Measurements from ENCODE around the gene GTF2A1L. TPM values are rescaled to one million over a fixed set of nuclear protein-coding genes. Genes with fewer than 3 reads are reported as not detected.
"Not testable (repeated sequence)": the region's sequence is repeated elsewhere in the genome, so short reads cannot be mapped to it uniquely, and the experiment has no call there.

Gene GTF2A1L
- total and polyA plus RNA-seq, 2 experiments from 2014 or later: 0.65 to 0.94 TPM

DNA sequence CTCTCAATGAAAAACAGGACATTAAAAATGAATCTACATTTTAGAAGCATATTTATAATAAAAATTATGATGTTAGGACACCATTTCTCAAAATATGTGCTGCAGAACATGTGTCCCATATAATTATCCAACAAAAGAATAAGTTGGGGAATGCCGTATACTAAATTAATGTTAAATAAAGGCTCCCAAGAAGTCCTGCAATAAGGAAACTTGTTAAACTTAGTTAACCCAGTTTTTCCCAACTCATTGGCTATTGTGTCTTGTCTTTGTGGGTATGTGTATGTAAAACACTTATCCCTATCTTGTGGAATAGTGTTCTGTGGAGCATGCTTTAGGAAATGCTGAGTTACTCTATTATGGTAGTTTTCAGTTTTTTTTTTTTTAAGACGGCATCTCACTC lies 25.6 kb upstream of the GTF2A1L start:
- H3K9me2 ChIP-seq (ENCODE audit: insufficient read depth): no peaks in the 10 kb centered on the region
- Mint-ChIP-seq H3K27ac (no peak overlapping the region), H3K27me3 (ENCODE audit: insufficient read depth, low read depth, poor library complexity) (peaks cover 2% of the 10 kb centered on the region), H3K9me3 (no peaks in the 10 kb centered on the region), H3K4me3 (no peak overlapping the region), H3K4me1 (peaks cover 2% of the 10 kb centered on the region), H3K36me3 (ENCODE audit: low read depth) (no peaks in the 10 kb centered on the region)
- H3K4me3 ChIP-seq: no peak overlapping the region
- H3K79me2 ChIP-seq (replicated peaks; ENCODE audit: insufficient read depth): no peaks in the 10 kb centered on the region
- no peaks in the 10 kb centered on the region for H4K20me1 ChIP-seq (replicated peaks; ENCODE audit: insufficient read depth)
- H3K36me3 ChIP-seq (ENCODE audit: insufficient read depth): no peaks in the 10 kb centered on the region
- TF ChIP-seq NANOG (IDR thresholded peaks at IDR 0.05; ENCODE audit: borderline replicate concordance) (no peak), ZNF114 (CRISPR knock-in tag; IDR thresholded peaks at IDR 0.05) (no peak), EZH2 (IDR thresholded peaks at IDR 0.05; ENCODE audit: low read depth, unreplicated experiment) (no peak), STAT1 (IDR thresholded peaks at IDR 0.05; ENCODE audit: unreplicated experiment) (no peak), ETS1 (IDR thresholded peaks at IDR 0.05) (no peak), EZH2phosphoT487 (IDR thresholded peaks at IDR 0.05; ENCODE audit: unreplicated experiment) (no peak), POLR2AphosphoS5 (IDR thresholded peaks at IDR 0.05; ENCODE audit: low read depth) (no peak), ZNF331 (CRISPR knock-in tag; IDR thresholded peaks at IDR 0.05; ENCODE audit: low read depth) (no peak)
- TF ChIP-seq, protein P1, sequence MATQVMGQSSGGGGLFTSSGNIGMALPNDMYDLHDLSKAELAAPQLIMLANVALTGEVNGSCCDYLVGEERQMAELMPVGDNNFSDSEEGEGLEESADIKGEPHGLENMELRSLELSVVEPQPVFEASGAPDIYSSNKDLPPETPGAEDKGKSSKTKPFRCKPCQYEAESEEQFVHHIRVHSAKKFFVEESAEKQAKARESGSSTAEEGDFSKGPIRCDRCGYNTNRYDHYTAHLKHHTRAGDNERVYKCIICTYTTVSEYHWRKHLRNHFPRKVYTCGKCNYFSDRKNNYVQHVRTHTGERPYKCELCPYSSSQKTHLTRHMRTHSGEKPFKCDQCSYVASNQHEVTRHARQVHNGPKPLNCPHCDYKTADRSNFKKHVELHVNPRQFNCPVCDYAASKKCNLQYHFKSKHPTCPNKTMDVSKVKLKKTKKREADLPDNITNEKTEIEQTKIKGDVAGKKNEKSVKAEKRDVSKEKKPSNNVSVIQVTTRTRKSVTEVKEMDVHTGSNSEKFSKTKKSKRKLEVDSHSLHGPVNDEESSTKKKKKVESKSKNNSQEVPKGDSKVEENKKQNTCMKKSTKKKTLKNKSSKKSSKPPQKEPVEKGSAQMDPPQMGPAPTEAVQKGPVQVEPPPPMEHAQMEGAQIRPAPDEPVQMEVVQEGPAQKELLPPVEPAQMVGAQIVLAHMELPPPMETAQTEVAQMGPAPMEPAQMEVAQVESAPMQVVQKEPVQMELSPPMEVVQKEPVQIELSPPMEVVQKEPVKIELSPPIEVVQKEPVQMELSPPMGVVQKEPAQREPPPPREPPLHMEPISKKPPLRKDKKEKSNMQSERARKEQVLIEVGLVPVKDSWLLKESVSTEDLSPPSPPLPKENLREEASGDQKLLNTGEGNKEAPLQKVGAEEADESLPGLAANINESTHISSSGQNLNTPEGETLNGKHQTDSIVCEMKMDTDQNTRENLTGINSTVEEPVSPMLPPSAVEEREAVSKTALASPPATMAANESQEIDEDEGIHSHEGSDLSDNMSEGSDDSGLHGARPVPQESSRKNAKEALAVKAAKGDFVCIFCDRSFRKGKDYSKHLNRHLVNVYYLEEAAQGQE (IDR thresholded peaks at IDR 0.05; ENCODE audit: unreplicated experiment): no peak
- TF ChIP-seq, protein P2, sequence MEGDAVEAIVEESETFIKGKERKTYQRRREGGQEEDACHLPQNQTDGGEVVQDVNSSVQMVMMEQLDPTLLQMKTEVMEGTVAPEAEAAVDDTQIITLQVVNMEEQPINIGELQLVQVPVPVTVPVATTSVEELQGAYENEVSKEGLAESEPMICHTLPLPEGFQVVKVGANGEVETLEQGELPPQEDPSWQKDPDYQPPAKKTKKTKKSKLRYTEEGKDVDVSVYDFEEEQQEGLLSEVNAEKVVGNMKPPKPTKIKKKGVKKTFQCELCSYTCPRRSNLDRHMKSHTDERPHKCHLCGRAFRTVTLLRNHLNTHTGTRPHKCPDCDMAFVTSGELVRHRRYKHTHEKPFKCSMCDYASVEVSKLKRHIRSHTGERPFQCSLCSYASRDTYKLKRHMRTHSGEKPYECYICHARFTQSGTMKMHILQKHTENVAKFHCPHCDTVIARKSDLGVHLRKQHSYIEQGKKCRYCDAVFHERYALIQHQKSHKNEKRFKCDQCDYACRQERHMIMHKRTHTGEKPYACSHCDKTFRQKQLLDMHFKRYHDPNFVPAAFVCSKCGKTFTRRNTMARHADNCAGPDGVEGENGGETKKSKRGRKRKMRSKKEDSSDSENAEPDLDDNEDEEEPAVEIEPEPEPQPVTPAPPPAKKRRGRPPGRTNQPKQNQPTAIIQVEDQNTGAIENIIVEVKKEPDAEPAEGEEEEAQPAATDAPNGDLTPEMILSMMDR (conservative IDR thresholded peaks at IDR 0.05; ENCODE audit: low read depth in 2 of 2): no peak
- no peaks in the 10 kb centered on the region for H3K27me3 ChIP-seq (ENCODE audit: insufficient read depth)
- no peak for DNase-seq (ENCODE audit: low spot score)
- H3K4me2 ChIP-seq: no peak overlapping the region
- H3K4me1 ChIP-seq (ENCODE audit: insufficient read depth): 0 out of 2 replicates have a peak, but pooled peaks cover 4% of the 10 kb centered on the region
- no peak overlapping the region for H2AFZ ChIP-seq
- H3F3A ChIP-seq (replicated peaks; ENCODE audit: low read depth): no peaks in the 10 kb centered on the region
- H3K27ac ChIP-seq (ENCODE audit: low read depth): no peak overlapping the region
- no peak for ATAC-seq

- not testable (repeated sequence) for H3K27ac Mint-ChIP-seq; H3K27me3 ChIP-seq (ENCODE audit: insufficient read depth); H3K36me3 ChIP-seq (ENCODE audit: insufficient read depth); H3K79me2 ChIP-seq (replicated peaks; ENCODE audit: insufficient read depth); H3K4me1 ChIP-seq (ENCODE audit: insufficient read depth); DNase-seq (ENCODE audit: low spot score); H3K4me3 Mint-ChIP-seq; H3K9me2 ChIP-seq (ENCODE audit: insufficient read depth); H3K4me1 Mint-ChIP-seq; H3K4me2 ChIP-seq; H3K27ac ChIP-seq (ENCODE audit: low read depth); H2AFZ ChIP-seq; H3K36me3 Mint-ChIP-seq (ENCODE audit: low read depth); H3F3A ChIP-seq (replicated peaks; ENCODE audit: low read depth); H3K27me3 Mint-ChIP-seq (ENCODE audit: insufficient read depth, low read depth, poor library complexity); H4K20me1 ChIP-seq (replicated peaks; ENCODE audit: insufficient read depth); ATAC-seq; H3K4me3 ChIP-seq; H3K9me3 Mint-ChIP-seq
Measured at GRCh38 chr2:48596751-48597150, 20.9 kb upstream of the GTF2A1L start.
